ENCODE data around the gene GABBR2.
"Not testable (repeated sequence)": the region's sequence is repeated elsewhere in the genome, so short reads cannot be mapped to it uniquely, and the experiment has no call there.

The GABBR2 gene

DNA sequence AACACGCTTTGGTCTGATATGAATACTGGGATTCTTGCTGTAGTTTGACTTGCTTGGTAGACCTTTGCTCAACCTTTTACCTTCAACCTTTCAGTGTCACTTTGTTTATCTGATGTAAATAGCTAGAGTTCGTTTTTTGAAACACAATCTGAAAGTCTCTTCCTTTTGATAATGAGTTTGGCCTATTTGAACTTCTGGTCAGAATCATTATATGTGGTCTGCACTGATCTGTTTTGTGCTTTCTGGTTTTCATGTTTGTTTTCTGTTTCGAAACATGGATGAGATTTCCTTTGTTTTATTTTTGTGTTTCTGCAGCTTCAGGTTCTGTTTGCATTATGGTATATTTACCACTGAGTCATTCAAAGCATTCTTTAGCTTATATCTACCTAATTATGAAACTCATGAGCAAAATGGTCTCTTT, 217.5 kb downstream of the GABBR2 start:
- H3K4me1 Mint-ChIP-seq (ENCODE audit: low read depth): no peaks in the 10 kb centered on the region
- no peak overlapping the region for H3K27ac Mint-ChIP-seq
- peaks cover 20% of the 10 kb centered on the region for H3K27me3 Mint-ChIP-seq
- H3K9me3 Mint-ChIP-seq: peaks cover 6% of the 10 kb centered on the region
- no peak overlapping the region for H3K4me3 Mint-ChIP-seq
- no peaks in the 10 kb centered on the region for H3K36me3 Mint-ChIP-seq (ENCODE audit: low read depth)

DNA sequence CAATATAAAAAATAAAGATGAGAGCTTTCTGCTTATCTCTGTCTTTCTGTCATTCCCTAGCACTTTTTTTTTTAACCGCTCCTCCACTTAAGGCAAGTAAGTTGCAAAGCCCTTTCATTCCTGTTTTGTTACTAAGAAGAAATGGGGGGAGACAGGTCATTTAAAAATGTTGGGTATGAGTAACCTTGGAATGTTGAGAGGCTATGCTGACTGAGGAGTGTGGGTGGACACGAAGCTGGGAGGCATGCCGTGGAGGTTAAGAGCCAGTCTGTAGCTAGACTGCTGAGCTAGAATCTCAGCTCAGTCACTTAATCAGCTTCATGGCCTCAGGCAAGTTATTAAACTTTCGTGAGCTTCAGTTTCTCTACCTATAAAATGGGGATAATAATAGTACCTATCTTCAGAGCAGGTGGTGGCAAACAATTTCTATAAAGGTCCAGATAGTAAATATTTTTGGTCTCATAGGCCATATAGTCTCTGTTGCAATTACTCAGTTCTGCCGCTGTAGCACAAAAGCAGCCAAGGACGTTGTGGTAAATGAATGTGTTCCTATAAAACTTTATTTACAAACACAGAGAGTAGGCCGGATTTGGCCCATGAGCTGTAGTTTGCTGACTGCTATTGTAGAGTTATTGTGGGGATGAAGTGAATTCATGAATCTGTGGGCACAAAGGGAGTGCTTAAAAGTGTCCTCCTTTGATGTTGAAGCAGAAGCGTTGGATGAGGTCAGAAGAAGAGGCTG, 220.0 kb downstream of the GABBR2 start:
- Mint-ChIP-seq H3K4me3 (no peak overlapping the region), H3K36me3 (ENCODE audit: low read depth) (no peaks in the 10 kb centered on the region), H3K27ac (no peak overlapping the region), H3K9me3 (peaks cover 6% of the 10 kb centered on the region), H3K27me3 (peaks cover 28% of the 10 kb centered on the region), H3K4me1 (ENCODE audit: low read depth) (no peaks in the 10 kb centered on the region)

DNA sequence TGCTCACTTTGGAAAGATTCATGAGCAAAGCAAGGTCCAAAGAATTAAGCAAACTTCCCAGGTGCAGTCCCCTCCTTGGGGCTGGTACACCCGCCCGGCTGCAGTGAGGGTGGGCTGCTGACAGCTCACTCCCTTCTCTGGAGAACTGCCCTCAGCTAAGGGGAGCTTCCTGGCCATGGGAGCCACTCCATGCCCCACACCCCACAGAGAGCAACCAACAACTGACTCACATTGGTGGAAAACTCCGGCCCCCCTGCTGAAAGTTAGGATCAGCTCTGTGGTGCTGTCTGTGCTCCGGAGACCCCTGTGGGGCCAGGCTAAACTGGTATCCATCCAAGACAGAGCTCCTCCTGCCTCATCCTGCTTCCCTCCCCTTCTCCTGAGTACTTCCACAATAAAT, 223.0 kb downstream of the GABBR2 start:
- H3K36me3 Mint-ChIP-seq (ENCODE audit: low read depth): no peaks in the 10 kb centered on the region
- H3K9me3 Mint-ChIP-seq: no peaks in the 10 kb centered on the region
- H3K27ac Mint-ChIP-seq: no peak overlapping the region
- H3K4me3 Mint-ChIP-seq: no peak overlapping the region
- H3K27me3 Mint-ChIP-seq: peaks cover 27% of the 10 kb centered on the region
- no peaks in the 10 kb centered on the region for H3K4me1 Mint-ChIP-seq (ENCODE audit: low read depth)

DNA sequence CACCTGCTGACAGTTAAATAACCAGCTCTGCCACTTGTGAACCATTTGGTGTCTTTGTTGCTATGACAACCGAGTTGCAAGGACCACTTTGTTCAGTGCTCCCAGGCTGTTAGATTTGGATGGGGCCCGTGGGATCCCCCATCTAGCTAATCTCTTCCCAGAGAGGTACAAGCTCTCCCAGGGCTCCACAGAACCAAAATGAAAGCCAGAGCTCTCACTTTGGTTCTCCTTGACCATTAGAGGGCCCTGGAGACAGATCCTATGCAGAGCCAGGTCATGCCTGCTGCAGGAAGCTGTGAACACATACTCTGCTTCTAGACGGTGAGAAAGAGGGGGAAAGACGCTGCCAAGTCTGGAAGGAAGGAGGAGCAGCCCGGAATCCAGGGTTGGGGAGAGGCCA, 224.6 kb downstream of the GABBR2 start:
- peaks cover 27% of the 10 kb centered on the region for H3K27me3 Mint-ChIP-seq
- no peaks in the 10 kb centered on the region for H3K4me1 Mint-ChIP-seq (ENCODE audit: low read depth)
- no peaks in the 10 kb centered on the region for H3K9me3 Mint-ChIP-seq
- no peak overlapping the region for H3K27ac Mint-ChIP-seq
- H3K4me3 Mint-ChIP-seq: no peak overlapping the region
- no peaks in the 10 kb centered on the region for H3K36me3 Mint-ChIP-seq (ENCODE audit: low read depth)

DNA sequence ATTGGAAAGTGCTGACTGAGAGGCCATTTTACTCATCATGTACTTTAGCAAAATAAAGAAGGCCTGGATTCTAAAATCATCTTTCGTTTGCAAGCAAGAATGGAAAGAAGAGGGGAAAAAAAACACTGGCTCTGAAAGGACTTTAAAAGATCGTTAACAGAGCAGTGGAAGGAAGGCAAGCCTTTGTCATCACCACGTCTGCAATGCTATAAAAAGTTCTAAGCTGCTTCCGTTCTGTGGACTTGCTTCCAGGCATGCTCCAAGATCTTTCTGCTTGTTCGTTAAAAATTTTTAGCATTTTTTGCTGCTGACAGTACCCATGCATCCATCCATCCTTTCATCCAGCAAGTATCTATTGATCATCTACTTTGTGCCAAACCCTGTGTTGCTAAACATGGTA, 226.5 kb downstream of the GABBR2 start:
- H3K27ac Mint-ChIP-seq: no peak overlapping the region
- peaks cover 32% of the 10 kb centered on the region for H3K27me3 Mint-ChIP-seq
- H3K9me3 Mint-ChIP-seq: no peaks in the 10 kb centered on the region
- H3K4me3 Mint-ChIP-seq: no peak overlapping the region
- no peaks in the 10 kb centered on the region for H3K36me3 Mint-ChIP-seq (ENCODE audit: low read depth)
- H3K4me1 Mint-ChIP-seq (ENCODE audit: low read depth): no peaks in the 10 kb centered on the region

DNA sequence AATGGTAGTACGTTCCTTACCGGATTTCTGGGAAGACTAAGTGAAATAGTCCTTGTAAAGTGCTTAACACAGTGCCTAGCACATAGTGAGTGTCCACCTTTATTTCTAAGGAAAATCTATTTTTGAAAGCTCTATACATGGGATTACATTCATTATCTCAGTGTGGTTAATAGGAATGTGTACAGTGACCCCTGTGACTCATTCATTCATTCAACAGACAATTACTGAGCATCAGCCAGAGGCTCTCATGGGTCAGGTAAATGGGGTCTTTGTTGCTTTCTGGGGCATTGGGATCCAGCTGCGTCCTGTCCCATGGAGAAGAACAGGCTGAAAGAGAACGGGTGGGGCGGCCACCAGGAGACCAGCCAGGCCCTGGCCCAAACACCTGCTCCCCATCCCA, 227.1 kb downstream of the GABBR2 start:
- Mint-ChIP-seq H3K36me3 (ENCODE audit: low read depth) (no peaks in the 10 kb centered on the region), H3K27me3 (peaks cover 32% of the 10 kb centered on the region), H3K4me3 (no peak overlapping the region), H3K9me3 (no peaks in the 10 kb centered on the region), H3K27ac (no peak overlapping the region), H3K4me1 (ENCODE audit: low read depth) (no peaks in the 10 kb centered on the region)

DNA sequence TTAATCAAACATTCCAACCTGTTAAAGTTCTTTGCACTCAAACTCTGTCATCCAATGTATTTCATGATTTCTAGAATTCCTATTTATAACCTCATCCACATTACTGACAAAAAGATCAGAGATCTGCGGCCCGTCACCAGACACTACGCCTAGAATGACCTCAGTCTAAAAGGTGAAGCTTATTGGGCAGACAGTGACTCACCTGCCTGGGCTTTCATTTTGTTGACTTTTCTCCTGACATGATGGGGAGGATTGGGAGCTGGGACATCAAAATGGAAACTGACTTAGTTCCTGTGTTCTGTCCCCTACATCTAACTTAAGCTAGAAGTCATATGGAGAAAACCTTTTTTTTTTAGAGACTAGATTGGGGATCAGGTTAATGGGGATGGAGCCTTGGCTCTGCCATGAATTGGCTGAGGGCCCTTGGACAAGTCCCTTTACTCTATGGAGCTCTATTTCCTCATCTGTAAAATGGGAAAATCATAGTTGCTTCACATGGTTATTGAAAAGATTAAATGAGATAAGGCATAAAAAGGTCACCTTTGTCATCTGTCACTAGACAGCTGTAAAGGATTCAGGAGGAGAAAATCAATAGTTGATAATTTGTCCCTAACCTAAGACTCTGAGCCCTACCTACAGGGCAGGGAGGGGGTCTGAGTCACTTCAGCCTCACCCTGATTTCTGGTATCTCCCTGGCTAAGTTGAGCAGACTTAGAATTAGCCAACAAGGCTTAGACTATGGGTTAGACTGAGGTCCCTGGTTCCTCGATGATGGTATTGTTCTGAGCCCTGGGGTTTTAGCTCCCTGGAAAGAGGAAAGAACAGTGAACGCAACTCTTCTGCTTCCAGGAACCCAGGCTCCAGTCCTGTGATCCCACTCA, 228.5 kb downstream of the GABBR2 start:
- no peaks in the 10 kb centered on the region for H3K4me1 Mint-ChIP-seq (ENCODE audit: low read depth)

DNA sequence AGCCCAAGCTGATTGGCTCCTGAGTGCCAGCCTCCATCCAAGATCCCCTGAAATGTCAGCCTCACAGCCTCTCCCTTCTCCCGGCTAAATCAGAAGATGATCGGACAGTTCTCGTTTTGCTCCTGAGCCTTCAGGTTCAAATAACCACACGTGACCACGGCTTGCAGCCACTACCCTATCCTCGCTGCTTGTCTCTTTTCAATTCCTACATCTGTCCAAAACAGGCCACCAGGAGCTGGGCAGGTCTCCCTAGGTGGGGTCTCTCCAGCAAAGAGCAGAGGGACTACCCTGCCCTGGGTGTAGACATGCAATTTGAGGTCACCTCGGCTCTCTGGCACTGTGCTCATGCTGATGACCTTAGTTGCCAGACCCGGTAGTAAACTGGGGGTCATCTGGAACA, 229.3 kb downstream of the GABBR2 start:
- Mint-ChIP-seq H3K27ac (no peak overlapping the region), H3K27me3 (peaks cover 24% of the 10 kb centered on the region), H3K4me3 (no peak overlapping the region), H3K4me1 (ENCODE audit: low read depth) (no peaks in the 10 kb centered on the region), H3K9me3 (no peaks in the 10 kb centered on the region), H3K36me3 (ENCODE audit: low read depth) (no peaks in the 10 kb centered on the region)

More for the DNA sequence above, 228.5 kb downstream of the GABBR2 start:
- Mint-ChIP-seq H3K4me3 (no peak overlapping the region), H3K9me3 (no peaks in the 10 kb centered on the region), H3K27ac (no peak overlapping the region), H3K27me3 (peaks cover 29% of the 10 kb centered on the region), H3K36me3 (ENCODE audit: low read depth) (no peaks in the 10 kb centered on the region)

DNA sequence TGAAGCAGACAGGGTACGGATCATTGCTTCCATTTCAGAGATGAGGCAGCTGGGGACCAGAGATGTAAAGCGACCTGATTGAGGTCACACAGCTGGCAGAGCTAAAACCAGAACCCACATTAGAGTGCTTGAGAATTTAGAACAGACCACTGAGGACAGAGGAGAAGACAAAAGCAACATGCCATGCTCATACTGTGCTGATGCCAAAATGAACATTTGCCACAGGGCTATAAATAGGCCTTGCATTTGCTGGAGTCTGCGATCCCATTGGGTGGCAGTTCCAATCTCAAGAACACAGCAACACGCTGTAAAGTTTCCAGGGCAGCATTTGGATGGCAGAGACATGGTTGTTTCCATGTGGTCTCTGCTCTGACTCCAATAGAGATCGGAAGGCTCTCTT, 230.9 kb downstream of the GABBR2 start:
- no peaks in the 10 kb centered on the region for H3K4me1 Mint-ChIP-seq (ENCODE audit: low read depth)
- H3K36me3 Mint-ChIP-seq (ENCODE audit: low read depth): no peaks in the 10 kb centered on the region
- H3K27ac Mint-ChIP-seq: no peak overlapping the region
- no peak overlapping the region for H3K4me3 Mint-ChIP-seq
- H3K9me3 Mint-ChIP-seq: no peaks in the 10 kb centered on the region
- H3K27me3 Mint-ChIP-seq: peaks cover 13% of the 10 kb centered on the region

DNA sequence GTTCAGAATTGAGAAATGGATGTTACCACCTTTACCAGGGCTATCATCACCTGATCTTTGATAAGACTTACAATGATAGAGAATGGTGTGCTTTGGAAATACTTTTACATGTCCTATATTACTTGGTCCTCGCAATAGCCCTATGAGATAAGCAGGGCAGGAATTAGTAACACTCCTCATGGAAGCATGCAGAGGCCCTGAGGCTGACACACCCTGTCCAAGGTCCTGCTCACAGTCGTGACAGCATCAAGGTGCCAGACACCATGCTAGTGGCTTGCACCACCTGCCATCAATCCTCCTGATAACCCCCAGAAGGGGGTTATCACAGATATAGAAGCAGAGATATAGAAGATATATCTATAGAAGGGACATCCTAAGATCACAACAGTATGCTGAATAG, 236.5 kb downstream of the GABBR2 start:
- H3K27ac Mint-ChIP-seq: no peak overlapping the region
- H3K9me3 Mint-ChIP-seq: peaks cover 6% of the 10 kb centered on the region
- no peaks in the 10 kb centered on the region for H3K4me1 Mint-ChIP-seq (ENCODE audit: low read depth)
- H3K4me3 Mint-ChIP-seq: no peak overlapping the region
- no peaks in the 10 kb centered on the region for H3K36me3 Mint-ChIP-seq (ENCODE audit: low read depth)
- peaks cover 17% of the 10 kb centered on the region for H3K27me3 Mint-ChIP-seq

DNA sequence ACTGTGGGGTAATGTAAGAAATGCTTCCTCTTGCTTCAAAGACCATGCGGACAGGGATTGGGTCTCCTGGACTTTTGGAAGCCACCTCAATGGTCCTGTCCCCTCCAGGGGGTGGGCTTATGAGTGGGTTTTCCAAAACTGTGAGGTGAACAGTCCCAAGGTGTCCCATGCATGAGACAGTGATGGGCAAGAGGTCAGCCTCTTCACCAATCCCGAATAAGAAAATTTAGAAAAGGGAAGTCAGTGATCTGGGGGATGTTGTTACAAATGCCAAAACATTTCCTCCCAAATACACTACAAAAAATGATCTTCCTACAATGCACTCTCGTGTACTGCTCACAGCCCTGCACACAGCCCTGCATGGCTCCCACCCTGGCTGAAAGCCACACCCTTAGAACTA, 237.6 kb downstream of the GABBR2 start:
- Mint-ChIP-seq H3K4me1 (ENCODE audit: low read depth) (no peaks in the 10 kb centered on the region), H3K4me3 (no peak overlapping the region), H3K27me3 (peaks cover 17% of the 10 kb centered on the region), H3K9me3 (peaks cover 6% of the 10 kb centered on the region), H3K27ac (no peak overlapping the region), H3K36me3 (ENCODE audit: low read depth) (no peaks in the 10 kb centered on the region)

DNA sequence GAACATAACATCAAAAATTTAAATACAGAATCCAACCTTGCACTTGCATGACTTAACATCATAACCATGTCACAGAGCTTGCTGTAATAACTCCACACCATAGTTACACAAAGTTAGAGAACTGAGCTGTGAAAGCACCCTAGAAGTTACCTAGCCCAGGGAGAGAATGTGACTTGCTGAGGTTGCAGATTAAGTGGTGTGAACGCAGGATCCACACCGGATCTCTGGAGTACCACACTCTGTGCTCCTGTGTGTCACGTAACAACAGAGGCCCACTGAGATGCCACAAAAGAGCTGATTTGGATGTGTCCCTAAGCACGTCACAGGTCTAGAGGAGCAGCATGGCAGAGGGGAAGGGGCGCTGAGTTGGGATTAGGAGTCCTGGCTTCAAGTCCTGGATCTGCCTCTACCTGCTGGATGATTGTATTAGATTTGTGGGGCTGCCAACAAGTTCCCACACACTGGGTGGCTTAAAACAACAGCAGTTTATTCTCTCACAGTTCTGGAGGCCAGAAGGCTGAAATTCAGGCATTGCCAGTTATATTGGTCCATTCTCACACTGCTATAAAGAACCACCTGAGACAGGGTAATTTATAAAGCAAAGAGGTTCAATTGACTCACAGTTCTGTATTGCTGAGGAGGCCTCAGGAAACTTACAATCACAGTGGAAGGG, 240.0 kb downstream of the GABBR2 start:
- H3K27me3 Mint-ChIP-seq: peaks cover 21% of the 10 kb centered on the region
- no peaks in the 10 kb centered on the region for H3K36me3 Mint-ChIP-seq (ENCODE audit: low read depth)
- peaks cover 6% of the 10 kb centered on the region for H3K9me3 Mint-ChIP-seq
- H3K4me1 Mint-ChIP-seq (ENCODE audit: low read depth): no peaks in the 10 kb centered on the region
- no peak overlapping the region for H3K27ac Mint-ChIP-seq
- no peak overlapping the region for H3K4me3 Mint-ChIP-seq

DNA sequence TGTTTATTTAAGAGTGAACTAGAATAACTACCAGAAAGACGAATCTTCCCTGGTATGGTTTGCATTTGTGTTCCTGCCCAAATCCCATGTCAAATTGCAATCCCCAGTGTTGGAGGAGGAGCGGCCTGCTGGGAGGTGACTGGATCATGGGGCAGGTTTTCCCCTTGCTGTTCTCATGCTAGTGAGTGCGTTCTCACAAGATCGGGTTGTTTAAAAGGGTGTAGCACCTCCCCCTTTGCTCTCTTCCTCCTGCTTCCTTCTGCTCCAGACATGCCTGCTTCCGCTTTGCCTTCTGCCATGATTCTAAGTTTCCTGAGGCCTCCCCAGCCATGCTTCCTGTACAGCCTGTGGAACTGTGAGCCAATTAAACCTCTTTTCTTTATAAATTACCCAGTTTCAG, 242.9 kb downstream of the GABBR2 start:
- no peaks in the 10 kb centered on the region for H3K36me3 Mint-ChIP-seq (ENCODE audit: low read depth)
- H3K27ac Mint-ChIP-seq: no peak overlapping the region
- peaks cover 16% of the 10 kb centered on the region for H3K27me3 Mint-ChIP-seq
- peaks cover 24% of the 10 kb centered on the region for H3K9me3 Mint-ChIP-seq
- H3K4me3 Mint-ChIP-seq: no peak overlapping the region
- H3K4me1 Mint-ChIP-seq (ENCODE audit: low read depth): no peaks in the 10 kb centered on the region

DNA sequence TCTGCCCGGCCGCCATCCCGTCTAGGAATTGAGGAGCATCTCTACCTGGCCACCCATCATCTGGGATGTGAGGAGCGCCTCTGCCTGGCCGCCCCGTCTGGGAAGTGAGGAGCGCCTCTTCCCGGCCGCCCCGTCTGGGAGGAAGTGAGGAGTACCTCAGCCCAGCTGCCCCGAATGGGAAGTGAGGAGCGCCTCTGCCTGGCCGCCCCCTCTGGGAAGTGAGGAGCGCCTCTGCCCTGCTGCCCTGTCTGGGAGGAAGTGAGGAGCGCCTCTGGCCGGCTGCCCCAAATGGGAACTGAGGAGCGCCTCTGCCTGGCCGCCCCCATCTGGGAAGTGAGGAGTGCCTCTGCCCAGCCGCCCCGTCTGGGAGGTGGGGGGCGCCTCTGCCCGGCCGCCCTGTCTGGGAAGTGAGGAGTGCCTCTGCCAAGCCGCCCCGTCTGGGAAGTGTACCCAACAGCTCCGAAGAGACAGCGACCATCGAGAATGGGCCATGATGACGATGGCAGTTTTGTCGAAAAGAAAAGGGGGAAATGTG, 244.5 kb downstream of the GABBR2 start:
- not testable (repeated sequence) for H3K4me1 Mint-ChIP-seq (ENCODE audit: low read depth); H3K4me3 Mint-ChIP-seq; H3K27ac Mint-ChIP-seq; H3K36me3 Mint-ChIP-seq (ENCODE audit: low read depth); H3K27me3 Mint-ChIP-seq
- peaks cover 22% of the 10 kb centered on the region for H3K9me3 Mint-ChIP-seq

DNA sequence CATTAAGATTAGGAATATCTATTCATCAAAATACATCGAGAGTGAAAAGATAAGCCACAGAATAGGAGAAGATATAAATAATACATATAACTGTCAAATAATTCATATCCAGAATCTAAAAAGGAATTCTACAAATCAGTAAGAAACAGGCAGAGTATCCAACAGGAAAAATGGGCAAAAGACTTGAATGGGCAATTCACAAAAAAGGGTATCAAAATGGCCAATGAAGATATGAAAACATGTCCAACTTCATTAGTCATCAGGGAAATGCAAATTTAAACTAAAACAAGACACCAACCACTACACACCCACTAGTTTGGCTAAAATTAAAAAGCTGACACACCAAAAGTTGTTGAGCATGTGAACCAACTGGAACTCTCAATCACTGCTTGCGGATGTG, 246.4 kb downstream of the GABBR2 start:
- H3K4me3 Mint-ChIP-seq: no peak overlapping the region
- H3K36me3 Mint-ChIP-seq (ENCODE audit: low read depth): no peaks in the 10 kb centered on the region
- peaks cover 22% of the 10 kb centered on the region for H3K9me3 Mint-ChIP-seq
- H3K27me3 Mint-ChIP-seq: peaks cover 8% of the 10 kb centered on the region
- no peaks in the 10 kb centered on the region for H3K4me1 Mint-ChIP-seq (ENCODE audit: low read depth)
- no peak overlapping the region for H3K27ac Mint-ChIP-seq

All from stimulated activated naive CD8-positive, alpha-beta T cell treated with anti-CD3 and anti-CD28 coated beads, Interleukin-15, Interleukin-2, amounts not matched to agents 100 ng/mL and 50 ng/mL, for 24 hours (primary cell).